ENCODE results near the gene CYP24A1.

Gene CYP24A1

DNA sequence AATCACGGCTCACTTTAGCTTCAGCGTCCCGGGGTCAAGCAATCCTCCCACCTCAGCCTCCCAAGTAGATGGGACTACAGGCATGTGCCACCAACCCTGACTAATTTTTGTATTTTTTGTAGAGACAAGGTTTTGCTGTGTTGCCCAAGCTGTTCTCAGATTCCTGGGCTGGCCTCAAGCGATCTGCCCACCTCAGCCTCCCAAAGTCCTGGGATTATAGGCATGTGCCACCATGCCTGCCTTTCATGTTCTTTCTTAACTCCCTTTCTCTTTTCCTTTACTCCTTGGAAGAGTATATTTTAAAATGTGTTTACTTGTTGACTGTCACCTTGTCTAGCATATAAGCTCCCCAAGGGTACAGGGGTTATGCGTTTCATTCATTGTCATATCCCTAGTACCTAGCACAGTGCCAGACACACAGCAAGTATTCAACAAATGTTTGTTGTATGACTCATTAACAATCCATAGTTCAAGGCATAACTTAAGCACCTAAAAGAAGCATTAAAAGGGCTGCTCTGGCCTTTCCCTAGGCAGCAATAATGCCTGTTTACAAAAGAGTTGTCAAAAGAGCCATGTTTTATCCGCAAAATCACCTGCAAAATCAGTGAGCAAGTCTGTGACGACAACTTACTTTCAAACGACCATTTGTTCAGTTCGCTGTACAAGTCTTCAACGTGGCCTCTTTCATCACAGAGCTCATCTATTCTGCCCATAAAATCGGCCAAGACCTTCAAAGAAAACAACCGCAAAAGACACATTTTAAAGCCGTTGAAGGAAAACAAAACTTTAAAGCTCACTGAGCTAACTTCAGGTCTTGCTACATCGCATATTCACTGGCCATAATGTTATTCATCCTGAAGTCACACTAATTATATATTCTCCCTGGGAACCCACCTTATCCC is 4.6 kb downstream of the CYP24A1 start:
- Histone ChIP-seq H3K36me3 (ENCODE audit: control insufficient read depth, insufficient read depth, low read length) (no peaks in the 10 kb centered on the region), H3K9me3 (ENCODE audit: control insufficient read depth, low read length) (no peaks in the 10 kb centered on the region), H3K4me1 (ENCODE audit: control insufficient read depth, insufficient read depth, low read length) (peaks cover 19% of the 10 kb centered on the region), H3K9ac (ENCODE audit: low read length) (no peak overlapping the region), H3K4me3 (ENCODE audit: low read length) (no peak overlapping the region), H3K27me3 (ENCODE audit: control insufficient read depth, insufficient read depth, low read length) (peaks cover 53% of the 10 kb centered on the region)

- H3K4me1 ChIP-seq (ENCODE audit: control insufficient read depth, insufficient read depth, low read length): peaks cover 9% of the 10 kb centered on the region
- H3K36me3 ChIP-seq (ENCODE audit: control insufficient read depth, insufficient read depth, low read length): no peaks in the 10 kb centered on the region
- H3K27me3 ChIP-seq (ENCODE audit: control insufficient read depth, insufficient read depth, low read length): peaks cover 42% of the 10 kb centered on the region
- no peak overlapping the region for H3K9ac ChIP-seq (ENCODE audit: low read length)
- no peaks in the 10 kb centered on the region for H3K9me3 ChIP-seq (ENCODE audit: control insufficient read depth, low read length)
- no peak overlapping the region for H3K4me3 ChIP-seq (ENCODE audit: low read length)
These were observed 5.6 kb downstream of the CYP24A1 start for GRCh38 chr20:54167909-54168872.

GRCh38 chr20:54166987-54167662 is 6.7 kb downstream of the CYP24A1 start:
- no peaks in the 10 kb centered on the region for H3K36me3 ChIP-seq (ENCODE audit: control insufficient read depth, insufficient read depth, low read length)
- no peaks in the 10 kb centered on the region for H3K9me3 ChIP-seq (ENCODE audit: control insufficient read depth, low read length)
- H3K4me3 ChIP-seq (ENCODE audit: low read length): no peak overlapping the region
- H3K9ac ChIP-seq (ENCODE audit: low read length): no peak overlapping the region
- peaks cover 32% of the 10 kb centered on the region for H3K27me3 ChIP-seq (ENCODE audit: control insufficient read depth, insufficient read depth, low read length)
- H3K4me1 ChIP-seq (ENCODE audit: control insufficient read depth, insufficient read depth, low read length): peaks cover under 1% of the 10 kb centered on the region

GRCh38 chr20:54165803-54166202 is 8.0 kb downstream of the CYP24A1 start:
- H3K9ac ChIP-seq (ENCODE audit: low read length): no peak overlapping the region
- H3K9me3 ChIP-seq (ENCODE audit: control insufficient read depth, low read length): no peaks in the 10 kb centered on the region
- no peaks in the 10 kb centered on the region for H3K4me1 ChIP-seq (ENCODE audit: control insufficient read depth, insufficient read depth, low read length)
- H3K4me3 ChIP-seq (ENCODE audit: low read length): no peak overlapping the region
- H3K36me3 ChIP-seq (ENCODE audit: control insufficient read depth, insufficient read depth, low read length): no peaks in the 10 kb centered on the region
- peaks cover 19% of the 10 kb centered on the region for H3K27me3 ChIP-seq (ENCODE audit: control insufficient read depth, insufficient read depth, low read length)

GRCh38 chr20:54165014-54165413 is 8.8 kb downstream of the CYP24A1 start:
- H3K27me3 ChIP-seq (ENCODE audit: control insufficient read depth, insufficient read depth, low read length): peaks cover 13% of the 10 kb centered on the region
- H3K9me3 ChIP-seq (ENCODE audit: control insufficient read depth, low read length): no peaks in the 10 kb centered on the region
- H3K4me1 ChIP-seq (ENCODE audit: control insufficient read depth, insufficient read depth, low read length): no peaks in the 10 kb centered on the region
- H3K4me3 ChIP-seq (ENCODE audit: low read length): no peak overlapping the region
- H3K36me3 ChIP-seq (ENCODE audit: control insufficient read depth, insufficient read depth, low read length): no peaks in the 10 kb centered on the region
- no peak overlapping the region for H3K9ac ChIP-seq (ENCODE audit: low read length)

DNA sequence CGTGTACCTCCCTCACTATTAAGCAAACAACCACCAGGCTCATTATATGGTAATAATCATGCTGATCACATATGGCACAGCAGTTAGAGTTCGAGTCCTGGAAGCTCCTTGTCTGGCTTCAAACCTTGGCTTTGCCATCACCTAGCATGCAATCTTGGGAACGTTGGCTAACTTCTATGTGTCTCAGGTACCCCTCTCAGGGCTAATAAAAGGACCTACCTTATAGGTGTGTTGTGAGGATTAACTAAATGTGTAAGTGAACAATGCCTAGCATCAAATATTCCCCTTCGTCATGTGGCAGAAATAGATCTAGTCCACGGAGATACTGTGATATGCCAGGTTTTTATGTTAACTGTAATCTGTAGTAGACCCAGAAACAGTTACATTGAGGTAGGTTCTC is 10.4 kb downstream of the CYP24A1 start:
- Histone ChIP-seq H3K4me3 (ENCODE audit: low read length) (no peak overlapping the region), H3K27me3 (ENCODE audit: control insufficient read depth, insufficient read depth, low read length) (peaks cover 7% of the 10 kb centered on the region), H3K4me1 (ENCODE audit: control insufficient read depth, insufficient read depth, low read length) (no peaks in the 10 kb centered on the region), H3K9me3 (ENCODE audit: control insufficient read depth, low read length) (no peaks in the 10 kb centered on the region), H3K9ac (ENCODE audit: low read length) (no peak overlapping the region), H3K36me3 (ENCODE audit: control insufficient read depth, insufficient read depth, low read length) (no peaks in the 10 kb centered on the region)

- Histone ChIP-seq H3K9me3 (ENCODE audit: control insufficient read depth, low read length) (no peaks in the 10 kb centered on the region), H3K9ac (ENCODE audit: low read length) (no peak overlapping the region), H3K4me1 (ENCODE audit: control insufficient read depth, insufficient read depth, low read length) (no peaks in the 10 kb centered on the region), H3K27me3 (ENCODE audit: control insufficient read depth, insufficient read depth, low read length) (no peaks in the 10 kb centered on the region), H3K4me3 (ENCODE audit: low read length) (no peak overlapping the region), H3K36me3 (ENCODE audit: control insufficient read depth, insufficient read depth, low read length) (no peaks in the 10 kb centered on the region)
These were observed 11.3 kb downstream of the CYP24A1 start for GRCh38 chr20:54162378-54163009.

DNA sequence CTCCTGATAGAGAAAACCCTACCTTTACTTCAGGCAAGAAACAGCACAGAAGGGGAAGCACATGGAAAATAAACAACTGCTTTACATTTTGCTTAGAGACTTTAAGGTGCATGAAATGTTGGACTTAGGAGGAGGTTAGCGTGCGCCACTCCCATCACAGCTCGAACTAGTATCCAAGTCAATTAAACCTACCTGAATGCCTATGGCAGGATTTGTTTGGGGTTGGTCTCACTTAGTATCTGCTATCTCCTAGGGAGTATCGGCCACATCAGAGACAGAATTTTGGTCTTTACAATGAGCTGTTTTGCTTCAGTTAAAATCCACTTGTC is 12.0 kb downstream of the CYP24A1 start:
- H3K27me3 ChIP-seq (ENCODE audit: control insufficient read depth, insufficient read depth, low read length): no peaks in the 10 kb centered on the region
- H3K4me3 ChIP-seq (ENCODE audit: low read length): no peak overlapping the region
- H3K36me3 ChIP-seq (ENCODE audit: control insufficient read depth, insufficient read depth, low read length): no peaks in the 10 kb centered on the region
- H3K9me3 ChIP-seq (ENCODE audit: control insufficient read depth, low read length): no peaks in the 10 kb centered on the region
- H3K9ac ChIP-seq (ENCODE audit: low read length): no peak overlapping the region
- H3K4me1 ChIP-seq (ENCODE audit: control insufficient read depth, insufficient read depth, low read length): no peaks in the 10 kb centered on the region

GRCh38 chr20:54161008-54161820 is 12.6 kb downstream of the CYP24A1 start:
- Histone ChIP-seq H3K9me3 (ENCODE audit: control insufficient read depth, low read length) (no peaks in the 10 kb centered on the region), H3K4me3 (ENCODE audit: low read length) (no peak overlapping the region), H3K27me3 (ENCODE audit: control insufficient read depth, insufficient read depth, low read length) (no peaks in the 10 kb centered on the region), H3K4me1 (ENCODE audit: control insufficient read depth, insufficient read depth, low read length) (no peaks in the 10 kb centered on the region), H3K36me3 (ENCODE audit: control insufficient read depth, insufficient read depth, low read length) (no peaks in the 10 kb centered on the region), H3K9ac (ENCODE audit: low read length) (no peak overlapping the region)

DNA sequence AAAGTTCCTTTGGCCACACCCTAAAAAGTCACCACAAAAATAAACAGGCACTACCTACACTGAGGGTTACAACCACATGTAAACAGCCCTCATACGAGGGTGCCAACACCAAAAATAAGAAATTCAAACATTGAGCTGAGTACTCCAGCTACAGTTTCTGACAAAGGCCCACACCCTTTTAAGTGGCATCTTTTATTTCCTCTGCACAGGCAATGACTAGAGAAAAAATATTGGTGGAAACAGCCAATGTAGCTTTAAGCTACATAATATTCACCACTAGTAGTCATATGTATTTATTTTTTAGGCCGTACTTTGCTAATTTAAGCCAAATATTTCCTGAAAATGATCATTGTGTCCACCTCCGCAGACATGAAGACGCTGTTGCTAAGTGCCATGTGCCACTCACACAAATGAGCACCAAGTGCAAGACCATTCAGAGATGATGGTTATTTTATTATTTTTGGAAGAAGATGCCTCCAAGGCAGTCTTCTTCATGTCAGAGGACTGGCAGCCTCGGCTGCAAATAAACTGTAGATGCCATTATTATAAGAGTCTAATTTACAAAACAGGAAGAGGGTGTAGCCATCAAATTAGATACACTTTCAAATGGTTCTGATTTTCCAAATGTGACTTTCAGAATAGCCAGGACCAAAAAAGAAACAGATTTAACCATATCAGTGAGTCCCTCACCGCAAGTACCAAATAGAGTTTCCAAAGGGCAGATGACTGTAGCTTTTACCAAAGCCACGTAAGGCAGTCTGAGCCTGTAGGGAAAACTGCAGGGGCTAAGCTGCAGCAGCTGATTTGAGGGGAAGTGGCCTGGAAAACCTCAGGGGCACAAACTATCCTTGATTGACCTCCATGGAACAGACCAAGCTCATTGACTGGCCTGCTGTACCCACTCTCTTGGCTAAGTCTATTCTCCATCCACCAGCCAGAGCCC is 13.4 kb downstream of the CYP24A1 start:
- no peaks in the 10 kb centered on the region for H3K27me3 ChIP-seq (ENCODE audit: control insufficient read depth, insufficient read depth, low read length)

More for the DNA sequence above, 13.4 kb downstream of the CYP24A1 start:
- H3K4me3 ChIP-seq (ENCODE audit: low read length): no peak overlapping the region
- H3K36me3 ChIP-seq (ENCODE audit: control insufficient read depth, insufficient read depth, low read length): no peaks in the 10 kb centered on the region
- no peaks in the 10 kb centered on the region for H3K9me3 ChIP-seq (ENCODE audit: control insufficient read depth, low read length)
- no peaks in the 10 kb centered on the region for H3K4me1 ChIP-seq (ENCODE audit: control insufficient read depth, insufficient read depth, low read length)
- no peak overlapping the region for H3K9ac ChIP-seq (ENCODE audit: low read length)

Data from mucosa of stomach (tissue), 1 donor.